Measurements from ENCODE around the gene UBE4B.
"Not testable (repeated sequence)": the region's sequence is repeated elsewhere in the genome, so short reads cannot be mapped to it uniquely, and the experiment has no call there.

The UBE4B gene

DNA sequence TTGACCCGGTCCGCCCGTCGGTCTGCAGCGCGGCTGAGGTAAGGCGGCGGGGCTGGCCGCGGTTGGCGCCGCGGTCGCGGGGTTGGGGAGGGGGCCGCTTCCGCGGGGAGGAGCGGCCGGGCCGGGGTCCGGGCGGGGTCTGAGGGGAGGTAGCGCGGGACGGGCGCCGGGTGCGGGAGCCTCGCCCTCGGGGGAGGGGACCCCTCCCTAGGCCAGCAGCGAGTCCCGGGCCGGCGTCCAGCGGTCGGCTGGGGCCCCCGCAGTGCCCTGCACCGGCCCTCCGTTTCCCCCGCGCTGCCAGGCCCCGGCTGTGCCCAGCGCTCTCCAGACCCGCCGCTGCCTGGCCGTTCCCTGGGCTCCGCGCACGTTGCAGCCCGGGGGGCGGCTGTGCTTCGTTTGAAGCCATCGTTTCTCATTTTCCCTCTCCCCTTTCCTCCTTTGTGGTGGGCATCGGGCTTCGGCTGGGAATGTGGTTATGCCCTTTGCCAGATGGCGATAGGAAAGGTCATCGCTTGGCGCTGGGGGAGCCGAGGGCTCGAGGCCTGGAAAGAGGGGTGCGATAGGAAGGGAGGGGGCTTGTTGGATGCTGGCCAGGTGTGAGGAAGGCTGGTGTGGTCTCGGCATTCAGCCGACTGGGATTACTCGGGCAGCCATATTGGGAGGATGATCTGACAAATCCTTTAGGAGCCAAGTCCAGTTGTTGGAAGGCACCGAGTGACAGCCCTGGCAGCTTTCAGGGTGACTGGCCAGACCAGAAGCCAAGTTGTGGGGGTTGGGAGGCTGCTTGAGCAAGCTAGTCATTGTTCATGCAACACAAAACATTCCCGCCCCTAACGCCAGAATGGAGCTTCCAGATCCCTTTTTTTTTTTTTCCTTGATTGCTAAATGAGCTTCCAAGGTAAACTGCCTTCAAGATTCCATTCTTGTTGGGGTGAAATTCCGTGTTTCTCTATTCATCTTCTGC, 178.4 kb downstream of the UBE4B start:
- no peak for DNase-seq (ENCODE audit: low read depth in 2 of 2)

DNA sequence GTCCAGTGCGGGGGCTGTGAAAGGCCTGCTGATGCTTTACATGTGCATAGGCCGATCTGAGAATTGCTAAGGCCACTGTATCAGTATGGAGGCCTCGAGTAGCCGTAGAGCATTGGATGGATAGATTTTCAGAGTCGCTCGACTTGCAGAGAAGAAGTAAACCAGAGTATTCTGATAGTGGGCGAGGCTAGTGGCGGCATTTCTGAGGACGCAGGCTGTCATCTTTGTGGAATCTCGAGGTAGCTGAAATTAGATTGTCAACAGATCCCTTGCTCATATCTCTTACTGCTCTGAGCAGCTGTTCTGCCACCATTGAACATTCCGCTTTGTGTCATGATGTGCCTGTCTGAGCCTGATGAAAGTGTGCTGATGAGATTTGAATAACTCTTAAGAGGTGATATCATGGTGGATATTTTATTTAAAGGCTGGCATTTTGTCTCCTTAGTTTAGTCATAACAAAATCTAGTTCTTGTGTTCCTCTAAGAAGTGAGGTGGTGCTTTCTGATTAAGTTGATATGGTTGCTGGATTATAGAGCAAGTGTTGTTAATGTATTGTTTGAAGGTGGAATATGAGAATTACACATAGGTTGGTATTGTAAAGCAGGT, 179.2 kb downstream of the UBE4B start:
- DNase-seq (ENCODE audit: low read depth in 2 of 2), result no peak

DNA sequence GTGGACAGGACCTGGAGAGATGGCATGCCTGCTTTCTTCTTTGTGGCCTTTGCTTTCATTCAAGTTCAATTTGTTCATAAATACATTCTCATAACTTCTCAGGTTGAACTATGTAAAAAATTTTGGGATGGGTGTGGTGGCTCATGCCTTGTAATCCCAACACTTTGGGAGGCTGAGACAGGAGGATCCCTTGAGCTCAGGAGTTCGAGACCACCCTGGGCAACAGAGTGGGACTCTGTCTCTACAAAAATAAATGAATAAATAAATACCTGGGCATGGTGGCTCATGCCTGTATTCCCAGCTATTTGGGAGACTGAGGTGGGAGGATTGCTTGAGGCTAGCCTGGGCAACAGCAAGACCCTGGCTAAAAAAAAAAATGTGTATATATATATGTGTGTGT, 179.7 kb downstream of the UBE4B start:
- no peak for DNase-seq (ENCODE audit: low read depth in 2 of 2)

DNA sequence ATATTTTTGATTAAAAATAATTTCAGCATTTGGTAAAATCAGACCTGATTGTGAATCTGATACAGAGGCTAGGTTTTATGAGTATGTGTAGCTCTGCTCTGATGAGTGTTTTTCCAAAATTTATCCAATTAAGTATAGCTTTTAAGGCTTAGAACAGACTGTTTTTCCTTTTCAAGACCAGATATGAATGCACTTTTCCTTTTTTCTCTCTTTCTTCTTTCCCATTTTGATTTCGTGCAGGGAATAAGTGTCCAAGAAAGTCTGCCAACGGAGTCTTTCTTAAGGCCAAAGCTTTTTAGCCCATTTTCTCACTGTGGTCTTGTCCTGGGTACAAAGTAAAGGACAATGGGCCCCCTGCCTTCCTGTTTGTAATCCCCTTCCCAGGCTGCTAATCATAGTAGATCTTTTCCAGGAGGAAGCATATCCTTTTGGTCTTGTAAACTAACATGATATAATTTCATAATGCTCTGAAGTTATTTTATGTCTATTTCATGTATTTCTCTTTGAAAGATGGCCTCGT, 180.5 kb downstream of the UBE4B start:
- no peak for DNase-seq (ENCODE audit: low read depth in 2 of 2)

DNA sequence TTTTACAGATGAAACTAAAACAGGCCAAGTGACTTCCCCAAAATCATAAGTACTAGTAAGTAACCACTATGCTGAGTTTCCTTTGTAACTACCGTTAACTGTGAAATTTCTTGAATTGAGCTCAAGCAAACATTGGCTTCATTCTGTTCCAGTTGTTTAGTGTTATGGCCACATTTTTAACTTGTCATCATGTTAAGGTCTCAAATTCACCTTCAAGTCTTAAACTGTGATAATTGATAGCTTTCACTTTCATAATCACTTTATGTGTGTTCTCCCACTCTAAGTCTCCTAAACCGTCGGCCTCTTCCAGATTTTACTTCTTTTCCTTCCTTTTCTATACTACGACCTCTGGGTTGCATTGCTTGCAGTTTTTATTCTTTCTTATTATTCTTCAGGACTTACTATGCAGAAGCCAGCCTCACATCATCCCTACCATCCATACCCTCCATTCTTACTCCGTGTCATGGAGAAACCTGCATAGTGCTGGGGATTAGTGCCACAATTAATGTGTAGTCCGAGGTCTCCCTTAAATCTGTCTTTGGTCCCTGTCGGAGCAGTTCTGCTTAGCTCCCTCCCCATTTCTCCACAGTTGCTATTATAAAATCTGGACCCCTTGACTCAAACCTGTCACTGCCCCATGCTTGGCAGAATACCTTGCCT, 183.5 kb downstream of the UBE4B start:
- DNase-seq (ENCODE audit: low read depth in 2 of 2), result no peak

DNA sequence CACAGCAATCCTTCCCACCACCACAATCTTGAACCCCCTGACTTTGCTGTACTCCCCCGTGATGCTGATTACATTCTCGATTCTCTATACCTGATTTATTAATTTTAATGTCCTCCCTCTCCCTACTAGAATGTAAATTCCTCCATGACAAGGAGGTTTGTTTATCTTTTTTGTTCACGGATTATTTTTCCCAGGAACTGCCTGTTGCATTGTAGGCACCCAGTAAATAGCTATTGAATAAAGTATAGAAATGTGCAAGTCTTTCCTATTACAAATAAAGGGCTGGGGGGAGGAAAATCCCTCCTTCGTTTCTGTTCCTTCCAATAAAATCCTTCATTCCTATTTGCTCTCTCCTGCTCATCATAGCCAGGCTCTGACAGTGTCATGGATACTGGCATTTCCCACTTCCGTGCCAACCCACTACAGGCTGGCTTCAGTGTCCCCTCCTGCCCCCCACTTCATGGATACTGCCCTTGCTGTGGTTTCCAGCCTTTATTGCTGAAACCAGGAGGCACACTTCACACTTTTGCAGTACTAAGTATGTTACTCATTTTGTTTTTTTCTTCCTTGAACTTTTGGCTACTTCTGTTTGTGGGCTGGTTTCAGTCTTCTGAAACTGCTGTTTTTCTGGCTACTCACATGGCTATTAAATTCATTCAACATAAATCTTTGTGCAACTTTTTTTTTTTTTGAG, 185.1 kb downstream of the UBE4B start:
- no peak for DNase-seq (ENCODE audit: low read depth in 2 of 2)

DNA sequence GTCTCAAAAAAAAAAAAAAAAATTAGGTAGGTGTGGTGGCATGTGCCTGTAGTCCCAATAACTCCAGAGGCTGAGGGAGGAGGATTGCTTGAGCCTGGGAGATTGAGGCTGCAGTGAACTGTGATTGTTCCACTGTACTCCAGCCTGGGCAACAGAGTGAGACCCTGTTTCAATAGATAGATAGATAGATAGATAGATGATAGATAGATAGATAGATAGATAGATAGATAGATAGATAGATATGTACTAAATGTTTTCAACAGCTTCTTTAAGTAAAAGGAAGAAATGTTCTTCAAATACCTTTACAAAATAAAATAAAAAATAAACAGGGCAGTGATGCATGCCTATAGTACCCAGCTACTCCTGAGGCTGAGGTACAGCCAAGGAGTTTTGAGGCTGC, 187.4 kb downstream of the UBE4B start:
- no peak for DNase-seq (ENCODE audit: low read depth in 2 of 2)

DNA sequence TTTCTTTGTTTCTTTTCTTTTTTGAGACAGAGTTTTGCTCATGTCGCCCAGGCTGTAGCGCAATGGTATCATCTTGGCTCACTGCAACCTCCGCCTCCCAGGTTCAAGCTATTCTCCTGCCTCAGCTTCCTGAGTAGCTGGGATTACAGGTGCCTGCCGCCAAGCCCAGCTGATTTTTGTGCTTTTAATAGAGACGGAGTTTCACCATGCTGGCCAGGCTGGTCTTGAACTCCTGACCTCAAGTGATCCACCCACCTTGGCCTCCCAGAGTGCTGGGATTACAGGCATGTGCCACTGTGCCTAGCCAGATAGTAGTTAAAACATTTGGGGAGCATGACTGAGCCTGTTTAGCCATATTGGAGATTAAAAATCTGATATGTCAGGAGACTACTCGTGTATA, 187.9 kb downstream of the UBE4B start:
- DNase-seq (ENCODE audit: low read depth in 2 of 2), result not testable (repeated sequence)

DNA sequence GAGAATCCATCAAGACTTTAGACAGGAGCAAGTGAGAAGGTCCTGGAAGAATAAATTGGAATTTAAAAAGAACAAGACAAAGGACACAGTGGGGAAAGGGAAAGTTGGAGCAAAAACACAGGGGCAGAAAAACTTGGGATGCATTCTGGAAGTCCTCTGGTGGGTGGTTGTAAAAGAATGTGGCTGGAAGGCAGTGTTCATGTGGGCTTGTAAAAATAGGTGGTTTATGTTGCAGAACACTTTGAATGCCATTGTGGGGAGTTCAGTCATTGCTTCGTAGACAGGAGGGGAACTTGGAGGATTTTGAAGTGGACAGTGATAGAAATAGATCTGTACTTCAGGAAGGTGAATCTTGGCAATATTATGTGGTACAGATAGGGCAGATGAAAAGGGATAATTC, 192.8 kb downstream of the UBE4B start:
- no peak for DNase-seq (ENCODE audit: low read depth in 2 of 2)

DNA sequence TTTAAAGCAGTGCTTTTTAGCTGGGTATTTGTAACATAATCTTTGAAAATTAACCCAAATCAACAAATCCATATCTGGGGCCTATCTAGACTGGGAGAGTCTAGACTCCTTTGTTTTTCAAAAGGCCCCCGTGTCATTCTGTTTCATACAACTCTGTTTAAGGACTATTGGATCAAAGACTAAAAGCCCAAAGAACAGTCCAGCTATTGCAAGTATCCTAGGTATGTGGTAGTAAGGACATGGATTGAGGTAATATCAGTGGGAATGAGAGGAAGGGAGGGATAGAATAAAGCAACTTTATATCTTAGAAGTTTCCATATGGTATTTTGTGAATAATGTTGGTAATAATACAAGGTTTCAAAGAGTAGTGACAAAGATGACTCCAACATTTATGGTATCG, 195.8 kb downstream of the UBE4B start:
- DNase-seq (ENCODE audit: low read depth in 2 of 2), result no peak

DNA sequence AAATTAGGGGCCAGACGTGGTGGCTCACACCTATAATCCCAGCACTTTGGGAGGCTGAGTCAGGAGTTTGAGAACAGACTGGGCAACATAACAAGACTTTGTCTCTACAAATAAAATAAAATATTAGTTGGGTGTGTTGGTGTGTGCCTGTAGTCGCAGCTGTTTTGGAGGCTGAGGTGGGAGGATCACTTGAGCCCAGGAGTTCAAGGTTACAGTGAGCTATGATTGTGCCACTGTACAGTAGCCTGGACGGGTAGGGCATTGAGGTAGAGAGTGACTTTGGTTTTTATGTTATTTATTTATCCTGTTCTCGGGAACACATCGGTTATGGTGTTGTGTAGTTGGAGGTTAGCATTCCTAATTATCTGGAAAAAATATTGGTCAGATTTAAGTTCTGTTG, 197.1 kb downstream of the UBE4B start:
- no peak for DNase-seq (ENCODE audit: low read depth in 2 of 2)

Data from stimulated activated CD8-positive, alpha-beta memory T cell treated with anti-CD3 and anti-CD28 coated beads, Interleukin-2, amount 100 ng/mL, for 48 hours (primary cell).